Stomach (tissue), 9 donors: ENCODE data around the gene AATK. TPM values are rescaled to one million over a fixed set of nuclear protein-coding genes. Genes with fewer than 3 reads are reported as not detected.

Experiments used
- DNase-seq, 2 donors: peaks; one replicate each; pipeline versions ENCODE4 v3.0.0 to v3.0.0-alpha.2; 2013 to 2019
- H3K27ac ChIP-seq, 5 donors: fragments of 200-600 bp in 4 of 5; sonication (generic) in 4 of 5; one replicate each; pipeline ENCODE4 v1.5.1; 2013 to 2019; ENCODE audit warnings: mild to moderate bottlenecking in 1 of 5, moderate library complexity in 1 of 5
- H3K27me3 ChIP-seq, 3 donors: fragments of 200-600 bp; sonication (generic); one replicate each; pipeline ENCODE4 v1.5.1; 2017 to 2019; ENCODE audit warnings: mixed run types in 1 of 3
- H3K36me3 ChIP-seq, 4 donors: fragments of 200-600 bp; sonication (generic); 1 replicate in 3 of 4; 2 replicates in 1 of 4; pipeline ENCODE4 v1.5.1; 2016 to 2019
- H3K4me1 ChIP-seq, 4 donors: fragments of 200-600 bp; sonication (generic); one replicate each; pipeline ENCODE4 v1.5.1; 2016 to 2019
- H3K4me3 ChIP-seq, 4 donors: fragments of 200-600 bp; sonication (generic) in 3 of 4; one replicate each; pipeline ENCODE4 v1.5.1; 2016 to 2019; ENCODE audit warnings: mild to moderate bottlenecking in 1 of 4
- H3K9me3 ChIP-seq, 4 donors: fragments of 200-600 bp; sonication (generic); one replicate each; pipeline ENCODE4 v1.5.1; 2016 to 2019
- EP300 ChIP-seq: sonication (generic); formaldehyde crosslinking; IDR thresholded peaks from one replicate; pipeline ENCODE4 v1.6.1; 2017; ENCODE audit warnings: antibody characterized with exemption
- POLR2A ChIP-seq, 4 donors: fragments of 450-650 bp; IDR thresholded peaks; one replicate each; pipeline ENCODE4 v1.6.1; 2016; ENCODE audit warnings: antibody characterized with exemption in 4 of 4, control low read depth in 2 of 4, mild to moderate bottlenecking in 1 of 4, moderate library complexity in 1 of 4
- POLR2AphosphoS5 ChIP-seq, 3 donors: sonication (generic); formaldehyde crosslinking; IDR thresholded peaks; one replicate each; pipeline ENCODE4 v1.6.1; 2016; ENCODE audit warnings: antibody characterized with exemption in 3 of 3
- WGBS, 5 donors: extraction: QIAGEN DNeasy Blood & Tissue Kit in 3 of 5; methylation state at CpG; one replicate each; pipeline versions ENCODE4 v1.1.5 to v1.1.7; 2013 to 2018; 5-methylcytosine and 5-hydroxymethylcytosine counted together
- intact Hi-C: fragments of 100-400 bp; cut with DNase I; formaldehyde crosslinking; loops from one replicate; pipeline ENCODE4 v1.15.1; 2023; ENCODE audit warnings: low total_unique reads
- polyA plus RNA-seq, 3 donors: library from polyadenylated mRNA; stranded (reverse); fragments of 200-250 nt; gene quantifications; one replicate each; pipeline ENCODE4 v1.2.3, GENCODE V29; 2013
- total RNA-seq, 5 donors: library from RNA; depleted of rRNA; stranded (reverse); fragments of >200 nt; gene quantifications; one replicate each; pipeline versions ENCODE4 v1.1.0 to v1.2.3, GENCODE V29; 2014 to 2016
- TF ChIP-seq, protein P1 (sequence below), 7 experiments: fragments of 450-650 bp in 4 of 7; fragments of 200-600 bp in 3 of 7; sonication (generic) in 3 of 7; IDR thresholded peaks; one replicate each; pipeline ENCODE4 v1.5.1; 2016 to 2019; ENCODE audit warnings: antibody characterized with exemption in 7 of 7, control low read depth in 2 of 7, mild to moderate bottlenecking in 1 of 7
- donor health status: healthy with polysubstance abuse.
- donor health status: Bipolar disorder and iron deficiency.
- donor health status: healthy.

The AATK gene
- total and polyA plus RNA-seq, 8 donors, result 0.87 to 31.7 (median 7.3) TPM

DNA sequence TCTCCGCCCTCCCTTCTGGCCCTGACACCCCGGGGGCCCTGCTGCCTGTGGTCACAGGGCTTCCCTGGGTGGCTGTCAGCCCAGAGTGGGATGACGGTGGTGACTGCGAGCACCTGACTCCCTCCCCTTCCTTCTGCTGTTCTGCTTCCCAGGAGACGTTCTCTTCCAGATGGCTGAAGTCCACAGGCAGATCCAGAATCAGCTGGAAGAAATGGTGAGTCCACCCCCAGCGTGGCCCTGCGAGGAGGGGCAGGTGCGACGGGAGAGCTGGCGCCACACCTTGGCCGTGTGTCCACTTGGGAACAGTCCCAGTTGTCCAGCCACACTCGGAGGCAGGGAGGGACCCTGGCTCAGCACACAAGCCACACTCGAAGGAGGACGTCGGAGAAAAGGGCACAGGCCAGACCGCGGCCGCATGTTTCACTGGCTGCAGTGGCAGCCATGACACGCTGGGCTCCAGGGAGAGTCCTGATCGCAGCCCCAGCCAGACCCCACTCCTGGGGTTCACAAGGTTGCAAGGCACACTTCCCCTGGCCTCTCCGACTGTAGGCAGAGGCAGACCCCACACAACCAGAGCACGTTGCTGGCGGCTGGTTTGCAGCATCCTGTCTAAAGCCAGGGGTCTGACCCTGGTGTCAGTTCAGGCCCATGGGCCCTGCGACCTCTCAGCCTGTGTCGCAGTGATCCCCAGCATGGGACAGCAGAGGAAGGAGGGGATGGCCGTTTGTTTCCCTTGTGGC lies 81.2 kb downstream of the AATK start:
- peak overlapping the region; percentile 88 to 95 (median 90) for H3K27ac ChIP-seq
- peaks cover 54 to 81% (median 78%) of the 10 kb centered on the region in 4 donors for H3K4me1 ChIP-seq
- H3K36me3 ChIP-seq, result peaks cover 31 to 62% (median 48%) of the 10 kb centered on the region in 4 donors
- intact Hi-C loops, result loop anchor here (5.0 kb wide), 1 partner anchor 43 kb away; no protein-coding TSS in a partner anchor
- no peak for TF ChIP-seq EP300
- TF ChIP-seq POLR2AphosphoS5 (IDR thresholded peaks at IDR 0.05), result peak; percentile 12 to 73 (median 66)
- TF ChIP-seq, protein P1, sequence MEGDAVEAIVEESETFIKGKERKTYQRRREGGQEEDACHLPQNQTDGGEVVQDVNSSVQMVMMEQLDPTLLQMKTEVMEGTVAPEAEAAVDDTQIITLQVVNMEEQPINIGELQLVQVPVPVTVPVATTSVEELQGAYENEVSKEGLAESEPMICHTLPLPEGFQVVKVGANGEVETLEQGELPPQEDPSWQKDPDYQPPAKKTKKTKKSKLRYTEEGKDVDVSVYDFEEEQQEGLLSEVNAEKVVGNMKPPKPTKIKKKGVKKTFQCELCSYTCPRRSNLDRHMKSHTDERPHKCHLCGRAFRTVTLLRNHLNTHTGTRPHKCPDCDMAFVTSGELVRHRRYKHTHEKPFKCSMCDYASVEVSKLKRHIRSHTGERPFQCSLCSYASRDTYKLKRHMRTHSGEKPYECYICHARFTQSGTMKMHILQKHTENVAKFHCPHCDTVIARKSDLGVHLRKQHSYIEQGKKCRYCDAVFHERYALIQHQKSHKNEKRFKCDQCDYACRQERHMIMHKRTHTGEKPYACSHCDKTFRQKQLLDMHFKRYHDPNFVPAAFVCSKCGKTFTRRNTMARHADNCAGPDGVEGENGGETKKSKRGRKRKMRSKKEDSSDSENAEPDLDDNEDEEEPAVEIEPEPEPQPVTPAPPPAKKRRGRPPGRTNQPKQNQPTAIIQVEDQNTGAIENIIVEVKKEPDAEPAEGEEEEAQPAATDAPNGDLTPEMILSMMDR (IDR thresholded peaks at IDR 0.05), result no peak
- no peak for TF ChIP-seq POLR2A (IDR thresholded peaks at IDR 0.05)
- 37 to 71% (median 42%) methylated on average over 23 to 26 of the region's 26 CpGs for WGBS, 5 donors
- H3K9me3 ChIP-seq, result no peaks in the 10 kb centered on the region
- DNase-seq, result peak; percentile 50 to 93
- H3K27me3 ChIP-seq, result no peaks in the 10 kb centered on the region
- no peak overlapping the region for H3K4me3 ChIP-seq

DNA sequence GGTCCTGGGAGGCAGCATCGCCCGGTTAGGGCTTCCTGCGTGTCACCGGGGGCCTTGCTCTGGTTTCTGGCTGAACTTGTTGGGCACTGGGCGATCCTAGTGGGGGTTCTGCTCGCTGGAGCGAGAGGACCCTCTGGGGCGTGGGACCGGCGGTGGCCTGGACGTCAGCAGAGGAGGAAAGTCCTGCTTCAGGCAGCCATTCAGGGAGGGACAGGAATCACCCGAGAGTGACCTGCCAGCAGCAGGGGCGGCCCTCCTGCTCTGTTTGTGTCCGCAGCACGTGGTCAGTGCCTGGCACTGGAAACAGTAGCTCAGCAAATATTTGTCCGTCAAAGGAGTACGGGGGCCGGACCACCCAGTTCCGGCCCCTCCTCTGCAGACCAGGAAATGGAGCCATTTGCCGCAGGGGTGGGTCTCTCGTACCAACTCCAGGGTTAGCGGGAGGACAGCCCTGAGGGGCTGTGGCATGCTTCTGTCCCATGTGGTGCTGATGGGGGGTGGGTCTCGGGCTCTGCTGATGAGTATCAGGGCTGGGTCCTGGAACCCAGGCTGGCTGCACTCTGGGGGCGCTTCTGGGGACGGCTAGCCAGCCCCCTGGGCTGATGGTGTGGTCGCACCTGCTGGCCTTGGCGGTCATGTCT lies 82.8 kb downstream of the AATK start:
- Histone ChIP-seq H3K27ac (peak overlapping the region; percentile 88 to 95 (median 90)), H3K27me3 (no peaks in the 10 kb centered on the region), H3K9me3 (no peaks in the 10 kb centered on the region), H3K4me1 (peaks cover 54 to 92% (median 77%) of the 10 kb centered on the region in 4 donors), H3K36me3 (peaks cover 21 to 56% (median 44%) of the 10 kb centered on the region in 4 donors), H3K4me3 (no peak overlapping the region)
- 24 to 57% (median 28%) methylated on average over 17 to 27 of the region's 27 CpGs for WGBS, 5 donors
- intact Hi-C loops, result no loop called here
- peak; percentile 93 to 94 for DNase-seq
- TF ChIP-seq POLR2AphosphoS5 (IDR thresholded peaks at IDR 0.05) (peak; percentile 50 to 85 (median 79)), EP300 (no peak)

DNA sequence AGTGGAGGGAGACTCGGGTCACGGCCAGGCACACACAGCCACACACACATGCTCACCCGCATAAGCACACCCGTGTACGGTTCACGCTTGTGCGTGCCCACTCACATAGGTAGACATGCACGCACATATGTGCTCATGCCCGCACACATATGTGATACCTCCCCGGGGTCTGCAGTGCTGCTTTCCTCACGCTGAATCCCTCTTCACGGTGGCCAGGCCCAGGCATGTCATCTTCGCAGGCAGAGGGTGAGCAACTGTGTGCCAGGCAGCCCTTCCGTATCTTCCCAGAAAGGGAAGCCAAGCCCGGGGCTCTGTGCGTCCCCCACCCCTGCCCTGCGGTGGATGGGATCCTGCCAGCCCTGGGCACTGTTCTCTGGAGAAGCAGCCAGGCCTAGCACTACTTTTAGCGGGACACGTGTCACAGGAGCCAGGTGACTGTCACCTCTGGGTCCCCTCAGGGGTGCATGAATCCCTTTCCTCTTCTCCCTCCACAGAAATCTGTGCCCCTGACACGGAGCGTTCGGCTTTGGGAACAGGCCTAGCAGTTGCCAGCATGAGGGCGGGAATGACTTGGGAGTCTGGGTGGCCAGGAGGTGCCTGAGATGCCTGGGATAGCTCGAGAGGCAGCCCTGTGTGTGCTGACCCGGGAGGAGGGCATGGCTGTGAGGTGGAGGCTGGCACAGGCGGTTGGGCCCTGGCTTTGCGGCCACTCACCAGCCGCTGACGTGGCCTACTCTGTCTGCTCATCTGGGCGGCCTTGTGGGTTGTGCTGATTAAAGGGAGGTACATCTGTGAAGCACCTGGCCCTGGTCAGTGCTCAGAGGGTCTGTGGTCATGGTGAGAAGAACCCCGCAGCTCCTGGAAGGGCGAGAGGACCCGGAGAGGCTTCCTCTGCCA lies 83.6 kb downstream of the AATK start:
- Histone ChIP-seq H3K27ac (peak overlapping the region; percentile 88 to 95 (median 90)), H3K4me3 (no peak overlapping the region), H3K27me3 (no peaks in the 10 kb centered on the region), H3K36me3 (peaks cover 13 to 48% (median 36%) of the 10 kb centered on the region in 4 donors), H3K9me3 (no peaks in the 10 kb centered on the region), H3K4me1 (peaks cover 54 to 90% (median 74%) of the 10 kb centered on the region in 4 donors)
- peak; percentile 53 to 80 for DNase-seq
- intact Hi-C loops, result no loop called here
- TF ChIP-seq, protein P1 (IDR thresholded peaks at IDR 0.05), result no peak
- TF ChIP-seq EP300, result no peak
- TF ChIP-seq POLR2A (IDR thresholded peaks at IDR 0.05), result no peak
- TF ChIP-seq POLR2AphosphoS5 (IDR thresholded peaks at IDR 0.05), result peak in 1 of 3 donors; percentile 47
- 44 to 70% (median 57%) methylated on average over 17 to 33 of the region's 33 CpGs for WGBS, 5 donors

DNA sequence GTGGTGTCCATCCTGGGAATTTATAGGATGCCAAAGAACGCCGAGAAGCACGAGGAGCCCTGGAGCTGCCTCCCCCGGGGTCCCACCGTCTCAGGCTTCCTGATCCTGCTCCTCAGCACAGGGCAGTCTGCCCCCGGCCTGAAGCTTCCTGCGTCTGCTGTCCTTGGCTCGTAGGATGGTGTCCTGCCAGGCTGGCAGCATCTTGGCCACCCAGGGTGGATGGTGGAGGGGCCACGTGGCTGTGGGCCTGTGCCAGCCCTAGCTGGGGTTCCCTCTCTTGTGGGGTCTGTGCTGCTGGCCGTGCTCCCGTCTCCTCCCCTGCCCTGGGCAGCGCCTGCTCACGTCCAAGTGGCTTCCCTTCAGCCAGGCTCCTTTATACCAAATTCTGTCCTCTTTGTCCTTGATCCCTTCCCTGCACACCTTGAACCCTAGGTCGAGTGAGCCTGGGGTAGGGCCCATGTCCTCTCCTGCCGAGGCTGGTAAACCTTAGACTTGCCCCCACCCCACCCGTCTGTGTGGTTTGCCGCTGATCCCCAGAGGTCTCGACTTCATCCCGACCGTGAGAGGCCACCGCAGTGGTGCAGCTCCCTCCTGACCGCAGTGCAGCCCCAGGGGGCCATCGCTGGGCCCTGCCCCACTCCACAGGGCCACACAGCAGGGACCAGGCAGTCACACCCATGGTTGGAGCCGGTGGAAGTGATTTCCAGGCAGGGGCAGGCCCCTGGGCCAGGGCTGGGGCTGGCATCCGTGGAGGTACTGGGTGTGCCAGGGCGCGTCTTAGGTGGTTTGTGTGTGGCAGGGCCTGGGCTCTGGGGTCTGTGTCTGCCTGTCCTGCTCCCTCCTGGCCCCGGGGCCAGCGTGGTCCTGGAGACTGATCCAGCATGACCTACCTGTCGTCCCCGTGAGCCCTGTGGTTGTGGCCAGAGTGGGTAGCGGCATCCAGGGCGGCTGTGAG lies 84.5 kb downstream of the AATK start:
- Histone ChIP-seq H3K9me3 (no peaks in the 10 kb centered on the region), H3K27ac (peak overlapping the region; percentile 88 to 95 (median 90)), H3K4me1 (peaks cover 54 to 80% (median 65%) of the 10 kb centered on the region in 4 donors), H3K27me3 (no peaks in the 10 kb centered on the region), H3K4me3 (no peak overlapping the region), H3K36me3 (peaks cover 5 to 47% (median 34%) of the 10 kb centered on the region in 4 donors)
- TF ChIP-seq, protein P1 (IDR thresholded peaks at IDR 0.05), result no peak
- TF ChIP-seq EP300 (no peak), POLR2A (IDR thresholded peaks at IDR 0.05) (no peak), POLR2AphosphoS5 (IDR thresholded peaks at IDR 0.05) (no peak)
- intact Hi-C loops, result no loop called here
- 49 to 75% (median 51%) methylated on average over 23 to 33 of the region's 33 CpGs for WGBS, 5 donors
- peak in 1 of 2 donors; percentile 63 for DNase-seq
